ENCODE measurements around the gene OR51G1. TPM values are rescaled to one million over a fixed set of nuclear protein-coding genes. Genes with fewer than 3 reads are reported as not detected.

OR51G1 gene
- total RNA-seq, 2 experiments from 2014 or later, result not detected

- ChIA-PET CTCF (no interaction called here), POLR2A (no interaction called here)
- Mint-ChIP-seq H3K9me3 (no peaks in the 10 kb centered on the region), H3K4me1 (ENCODE audit: low read depth) (no peaks in the 10 kb centered on the region), H3K36me3 (ENCODE audit: low read depth) (no peaks in the 10 kb centered on the region), H3K4me3 (no peak overlapping the region), H3K27me3 (no peaks in the 10 kb centered on the region), H3K27ac (no peak overlapping the region)
- intact Hi-C loops (cut with DNase I, micrococcal nuclease), result no loop called here
- ATAC-seq (ENCODE audit: poor library complexity) (no peak), DNase-seq (no peak)
- TF ChIP-seq, protein P1, sequence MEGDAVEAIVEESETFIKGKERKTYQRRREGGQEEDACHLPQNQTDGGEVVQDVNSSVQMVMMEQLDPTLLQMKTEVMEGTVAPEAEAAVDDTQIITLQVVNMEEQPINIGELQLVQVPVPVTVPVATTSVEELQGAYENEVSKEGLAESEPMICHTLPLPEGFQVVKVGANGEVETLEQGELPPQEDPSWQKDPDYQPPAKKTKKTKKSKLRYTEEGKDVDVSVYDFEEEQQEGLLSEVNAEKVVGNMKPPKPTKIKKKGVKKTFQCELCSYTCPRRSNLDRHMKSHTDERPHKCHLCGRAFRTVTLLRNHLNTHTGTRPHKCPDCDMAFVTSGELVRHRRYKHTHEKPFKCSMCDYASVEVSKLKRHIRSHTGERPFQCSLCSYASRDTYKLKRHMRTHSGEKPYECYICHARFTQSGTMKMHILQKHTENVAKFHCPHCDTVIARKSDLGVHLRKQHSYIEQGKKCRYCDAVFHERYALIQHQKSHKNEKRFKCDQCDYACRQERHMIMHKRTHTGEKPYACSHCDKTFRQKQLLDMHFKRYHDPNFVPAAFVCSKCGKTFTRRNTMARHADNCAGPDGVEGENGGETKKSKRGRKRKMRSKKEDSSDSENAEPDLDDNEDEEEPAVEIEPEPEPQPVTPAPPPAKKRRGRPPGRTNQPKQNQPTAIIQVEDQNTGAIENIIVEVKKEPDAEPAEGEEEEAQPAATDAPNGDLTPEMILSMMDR (IDR thresholded peaks at IDR 0.05), result no peak
- no peak overlapping the region for H3K4me3 ChIP-seq (ENCODE audit: low read length)
- no peaks in the 10 kb centered on the region for H3K36me3 ChIP-seq (ENCODE audit: insufficient read depth, low read length)
- H3K4me1 ChIP-seq (ENCODE audit: insufficient read depth, low read length), result no peaks in the 10 kb centered on the region
- no peaks in the 10 kb centered on the region for H3K27me3 ChIP-seq (ENCODE audit: control insufficient read depth in 1 of 2, insufficient read depth in 2 of 2, low read length in 2 of 2)
- H3K9me3 ChIP-seq (ENCODE audit: control insufficient read depth in 1 of 2, insufficient read depth in 1 of 2, low read length in 2 of 2), result no peaks in the 10 kb centered on the region
- no peak overlapping the region for H3K27ac ChIP-seq (ENCODE audit: low read depth in 1 of 2, low read length in 2 of 2)
Measured at GRCh38 chr11:4887591-4887990, 36.5 kb downstream of the OR51G1 start.

DNA sequence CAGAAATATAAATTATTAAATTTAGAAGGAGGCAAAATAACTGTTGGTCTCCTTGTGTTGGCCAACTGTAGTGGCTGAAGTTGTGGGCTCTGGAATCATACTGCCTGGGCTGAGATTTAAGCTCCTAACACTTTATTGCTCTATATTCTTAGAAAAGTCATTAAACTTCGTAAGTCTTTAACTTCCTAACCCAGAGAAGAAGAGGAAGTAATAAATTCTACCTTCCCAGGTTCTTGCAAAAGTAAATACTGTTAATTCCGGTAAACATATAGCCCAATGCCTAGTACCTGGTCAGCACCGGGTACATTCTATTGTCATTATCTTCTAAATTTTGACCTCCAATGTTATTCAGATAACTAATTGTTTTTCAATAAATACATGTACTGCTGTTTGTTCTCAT, 38.0 kb downstream of the OR51G1 start:
- H3K27ac ChIP-seq (ENCODE audit: low read depth in 1 of 2, low read length in 2 of 2), result no peak overlapping the region
- ATAC-seq (ENCODE audit: poor library complexity) (no peak), DNase-seq (no peak)
- H3K4me1 Mint-ChIP-seq (ENCODE audit: low read depth), result no peaks in the 10 kb centered on the region
- no peaks in the 10 kb centered on the region for H3K9me3 ChIP-seq (ENCODE audit: control insufficient read depth in 1 of 2, insufficient read depth in 1 of 2, low read length in 2 of 2)
- no peaks in the 10 kb centered on the region for H3K36me3 ChIP-seq (ENCODE audit: insufficient read depth, low read length)
- H3K9me3 Mint-ChIP-seq, result no peaks in the 10 kb centered on the region
- no peak overlapping the region for H3K4me3 Mint-ChIP-seq
- ChIA-PET POLR2A (no interaction called here), CTCF (no interaction called here)
- H3K4me3 ChIP-seq (ENCODE audit: low read length), result no peak overlapping the region
- TF ChIP-seq, protein P1 (IDR thresholded peaks at IDR 0.05), result no peak
- H3K27me3 Mint-ChIP-seq, result no peaks in the 10 kb centered on the region
- H3K27me3 ChIP-seq (ENCODE audit: control insufficient read depth in 1 of 2, insufficient read depth in 2 of 2, low read length in 2 of 2), result no peaks in the 10 kb centered on the region
- intact Hi-C loops (cut with DNase I, micrococcal nuclease), result no loop called here
- H3K4me1 ChIP-seq (ENCODE audit: insufficient read depth, low read length), result no peaks in the 10 kb centered on the region
- no peak overlapping the region for H3K27ac Mint-ChIP-seq
- no peaks in the 10 kb centered on the region for H3K36me3 Mint-ChIP-seq (ENCODE audit: low read depth)

- Histone ChIP-seq H3K4me1 (ENCODE audit: insufficient read depth, low read length) (no peaks in the 10 kb centered on the region), H3K9me3 (ENCODE audit: control insufficient read depth in 1 of 2, insufficient read depth in 1 of 2, low read length in 2 of 2) (no peaks in the 10 kb centered on the region), H3K4me3 (ENCODE audit: low read length) (no peak overlapping the region), H3K27ac (ENCODE audit: low read depth in 1 of 2, low read length in 2 of 2) (no peak overlapping the region), H3K27me3 (ENCODE audit: control insufficient read depth in 1 of 2, insufficient read depth in 2 of 2, low read length in 2 of 2) (no peaks in the 10 kb centered on the region), H3K36me3 (ENCODE audit: insufficient read depth, low read length) (no peaks in the 10 kb centered on the region)
- intact Hi-C loops (cut with DNase I, micrococcal nuclease), result no loop called here
- H3K9me3 Mint-ChIP-seq, result no peaks in the 10 kb centered on the region
- no peaks in the 10 kb centered on the region for H3K4me1 Mint-ChIP-seq (ENCODE audit: low read depth)
- DNase-seq (no peak), ATAC-seq (ENCODE audit: poor library complexity) (no peak)
- TF ChIP-seq, protein P1 (IDR thresholded peaks at IDR 0.05), result no peak
- no peak overlapping the region for H3K4me3 Mint-ChIP-seq
- H3K36me3 Mint-ChIP-seq (ENCODE audit: low read depth), result no peaks in the 10 kb centered on the region
- H3K27ac Mint-ChIP-seq, result no peak overlapping the region
- peaks cover 4% of the 10 kb centered on the region for H3K27me3 Mint-ChIP-seq
- ChIA-PET POLR2A (no interaction called here), CTCF (no interaction called here)
Measured at GRCh38 chr11:4884361-4884760, 39.8 kb downstream of the OR51G1 start.

All from CD4-positive, alpha-beta T cell (primary cell).